IPS DF 4.7 (cell line): ENCODE data around the gene CCBE1.

Experiments
- DNase-seq: peaks from one replicate; pipeline ENCODE4 v3.0.0-alpha.2; 2013; ENCODE audit warnings: low spot score; ENCODE audit errors: extremely low read depth

The CCBE1 gene

DNA sequence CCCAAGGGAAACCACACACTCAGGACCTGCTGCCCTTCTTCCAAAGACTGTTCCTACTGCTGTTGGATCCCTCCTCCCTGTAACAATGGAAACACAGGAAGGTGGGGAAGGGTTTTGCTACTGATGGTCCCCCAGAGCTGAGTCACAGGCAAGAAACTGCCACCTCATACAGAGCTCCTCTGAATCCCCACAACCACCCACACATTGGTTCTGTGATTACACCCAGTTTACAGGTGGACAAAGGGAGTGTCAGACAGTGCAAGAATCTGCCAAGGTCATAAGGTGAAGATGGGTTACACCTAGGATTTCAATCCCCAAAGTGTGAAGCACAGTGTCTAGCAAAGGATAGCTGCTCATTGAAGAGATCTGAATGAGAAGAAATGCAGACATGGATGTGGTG lies 196.5 kb downstream of the CCBE1 start:
- no peak for DNase-seq

DNA sequence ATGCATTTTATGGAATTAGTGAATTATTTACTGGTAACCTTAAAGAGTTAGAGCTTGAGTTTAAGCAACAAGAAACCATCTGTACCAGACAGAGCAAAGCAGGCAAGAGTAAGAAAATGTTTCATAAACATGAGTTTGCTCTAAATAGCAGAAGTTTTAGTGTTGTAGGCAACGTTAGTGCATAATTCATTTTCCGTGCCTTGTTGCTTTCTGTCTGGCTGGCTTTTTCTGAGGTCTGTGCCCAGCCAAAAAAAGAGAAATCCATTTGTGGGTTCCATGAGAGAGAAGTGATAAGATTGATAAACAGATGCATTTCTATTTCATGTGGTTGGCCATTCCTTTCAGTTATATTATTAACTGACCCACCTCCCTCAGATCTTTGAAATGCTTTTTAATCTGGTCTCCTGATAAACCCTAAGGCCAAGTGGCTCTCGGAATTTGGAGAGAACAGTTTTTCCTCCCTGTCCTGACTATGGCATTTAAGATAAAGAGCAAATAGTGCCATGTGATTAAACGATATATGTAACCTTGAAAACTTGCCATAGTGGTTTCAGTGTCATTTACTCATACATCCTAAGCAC lies 198.6 kb downstream of the CCBE1 start:
- no peak for DNase-seq

DNA sequence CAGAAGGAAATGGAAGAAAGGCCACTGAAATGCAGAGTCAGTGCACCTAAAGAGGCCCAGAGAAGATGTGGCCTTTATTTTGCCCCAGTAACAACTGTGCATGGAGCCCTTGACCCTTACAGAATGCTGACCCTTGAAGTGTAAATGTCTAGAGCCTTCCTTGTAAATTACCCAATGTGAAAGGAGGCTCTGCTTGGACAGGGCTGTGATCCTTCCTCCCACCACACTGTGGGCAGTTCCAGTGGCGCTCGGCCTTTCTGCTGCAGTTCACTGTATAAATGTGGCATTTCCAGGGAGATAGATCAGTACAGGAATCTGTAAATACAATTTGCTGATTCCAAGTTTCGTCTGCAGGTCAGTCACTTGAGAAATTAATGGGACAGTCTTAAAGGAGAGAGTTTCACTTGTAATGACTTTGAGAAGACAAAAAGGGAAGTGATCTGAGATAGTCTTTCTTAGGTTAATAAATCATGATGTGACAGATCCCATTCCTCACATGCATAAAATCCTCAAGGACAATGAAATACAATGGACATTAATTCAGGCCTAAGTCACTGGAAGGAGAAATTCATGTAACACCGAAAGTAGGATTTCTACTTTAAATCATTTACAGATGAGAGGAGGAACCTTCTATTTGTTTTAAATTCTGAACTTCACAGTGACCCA lies 204.3 kb downstream of the CCBE1 start:
- DNase-seq, result no peak

DNA sequence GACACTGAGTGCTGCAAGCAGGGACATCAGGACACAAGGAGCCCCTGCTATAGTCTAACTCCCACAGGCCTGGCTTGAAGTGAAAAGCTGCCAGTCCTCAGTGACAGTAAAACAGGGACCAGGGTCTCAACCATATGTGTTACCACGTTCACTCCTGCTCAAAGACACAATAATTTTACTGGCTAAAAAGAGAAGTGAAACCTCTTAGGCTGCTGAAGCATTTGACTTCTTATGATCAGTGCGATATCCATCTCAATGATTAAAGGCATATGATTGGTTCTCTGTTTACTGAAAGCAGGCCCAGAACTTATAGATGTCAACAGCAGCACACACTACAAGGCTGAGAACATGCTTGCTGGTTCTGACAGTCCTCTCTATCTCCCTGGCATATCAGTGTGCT lies 208.3 kb downstream of the CCBE1 start:
- DNase-seq, result no peak

DNA sequence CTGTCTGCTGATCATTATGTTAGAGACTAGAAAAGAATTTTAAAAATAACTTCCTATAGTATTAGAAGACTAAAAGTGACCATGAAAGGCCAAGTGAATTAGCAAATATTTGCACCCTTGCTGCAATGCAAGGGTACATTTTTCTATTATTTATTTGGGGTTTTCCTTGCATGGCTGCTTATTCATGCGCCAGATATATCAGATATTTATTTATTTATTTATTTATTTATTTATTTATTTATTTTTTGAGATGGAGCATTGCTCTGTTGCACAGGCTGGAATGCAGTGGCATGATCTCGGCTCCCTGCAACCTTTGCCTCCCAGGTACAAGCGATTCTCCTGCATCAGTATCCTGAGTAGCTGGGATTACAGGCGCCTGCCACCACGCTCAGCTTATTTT lies 211.8 kb downstream of the CCBE1 start:
- no peak for DNase-seq

DNA sequence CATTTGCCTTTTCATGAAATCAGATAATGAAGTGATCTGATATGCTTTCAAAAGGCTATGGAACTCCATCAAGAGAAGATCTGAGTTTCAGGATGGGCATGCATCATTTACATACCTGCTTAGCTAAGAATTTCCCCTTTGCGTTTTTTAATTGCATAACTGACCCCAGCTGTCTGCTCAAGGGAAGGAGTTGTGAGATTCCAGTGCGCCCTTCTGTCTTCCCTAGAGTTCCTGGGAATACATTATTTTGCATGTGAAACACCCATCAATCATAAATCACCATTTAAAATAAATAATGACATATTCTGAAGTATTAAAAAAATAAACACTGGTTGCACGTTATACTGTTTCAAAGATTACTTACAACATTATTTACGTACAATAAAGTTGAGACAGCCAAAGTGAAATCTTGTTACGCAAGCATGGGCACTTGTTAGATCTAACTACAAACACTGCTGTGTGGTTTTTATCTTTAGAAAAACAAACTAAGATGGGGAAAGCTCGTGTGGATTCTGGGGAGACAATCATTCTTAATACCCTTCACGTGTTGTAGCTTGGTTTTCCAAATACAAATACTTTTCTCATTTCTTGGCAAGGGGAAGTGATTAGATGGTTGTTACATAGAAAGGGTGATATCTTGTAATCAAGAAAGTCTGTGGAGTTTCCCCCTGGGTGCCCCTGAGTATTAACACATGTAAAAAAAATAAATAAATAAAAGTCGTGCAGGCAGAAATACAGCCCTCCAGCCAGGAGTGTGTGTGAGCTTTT lies 212.5 kb downstream of the CCBE1 start:
- no peak for DNase-seq

DNA sequence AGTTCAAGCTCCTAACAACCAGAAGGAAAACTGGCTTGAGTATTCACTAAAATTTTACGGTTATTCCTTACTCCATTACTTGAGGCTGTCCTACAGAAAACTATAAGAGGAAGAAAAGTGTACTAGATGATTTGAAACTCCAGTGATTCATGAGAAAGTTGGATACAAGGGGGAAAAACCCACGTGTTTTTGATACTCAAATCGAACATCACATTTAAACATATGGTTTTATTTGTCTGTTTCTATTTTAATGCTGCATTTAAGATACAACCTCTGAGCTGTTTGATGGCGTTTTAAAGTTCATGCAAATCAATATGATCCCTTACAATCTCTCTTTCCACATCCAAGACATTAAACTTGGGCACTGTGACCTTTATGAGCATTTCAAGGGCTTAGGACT lies 213.1 kb downstream of the CCBE1 start:
- DNase-seq, result no peak

DNA sequence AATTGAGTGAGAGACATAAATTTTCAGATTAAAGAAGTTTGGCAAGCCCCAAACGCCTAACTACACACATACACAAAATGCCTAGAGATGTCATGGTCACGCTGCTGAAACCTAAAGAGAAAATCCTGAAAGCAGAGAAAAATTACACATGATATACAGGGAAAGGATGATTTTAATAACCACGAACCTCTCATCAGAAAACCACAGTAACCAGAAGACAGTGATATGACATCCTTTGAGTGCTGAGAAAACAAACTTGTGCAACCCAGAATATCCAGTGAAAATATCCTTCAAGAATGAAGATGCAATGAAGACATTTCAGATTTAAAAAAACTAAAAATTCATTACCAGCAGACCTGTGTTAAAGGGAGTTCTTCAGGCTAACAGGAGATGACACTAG lies 215.8 kb downstream of the CCBE1 start:
- no peak for DNase-seq

DNA sequence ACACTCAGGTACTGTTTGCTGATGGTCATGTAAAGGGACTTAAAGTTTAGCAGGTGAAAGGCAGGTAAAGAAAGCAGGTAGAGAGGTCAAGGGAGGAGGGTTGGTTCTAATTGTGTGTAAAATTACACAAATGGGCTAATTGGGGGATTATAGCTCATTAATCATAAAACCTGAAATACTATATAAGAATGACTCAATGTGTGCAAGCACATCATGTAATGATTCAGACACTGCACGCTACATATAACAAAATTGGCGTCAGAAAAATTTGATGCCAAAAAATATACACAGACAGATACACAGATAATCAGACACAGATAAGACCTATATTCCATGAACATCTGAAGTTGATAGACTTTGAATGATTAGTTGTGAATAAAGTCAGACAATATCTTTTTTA lies 217.4 kb downstream of the CCBE1 start:
- no peak for DNase-seq

DNA sequence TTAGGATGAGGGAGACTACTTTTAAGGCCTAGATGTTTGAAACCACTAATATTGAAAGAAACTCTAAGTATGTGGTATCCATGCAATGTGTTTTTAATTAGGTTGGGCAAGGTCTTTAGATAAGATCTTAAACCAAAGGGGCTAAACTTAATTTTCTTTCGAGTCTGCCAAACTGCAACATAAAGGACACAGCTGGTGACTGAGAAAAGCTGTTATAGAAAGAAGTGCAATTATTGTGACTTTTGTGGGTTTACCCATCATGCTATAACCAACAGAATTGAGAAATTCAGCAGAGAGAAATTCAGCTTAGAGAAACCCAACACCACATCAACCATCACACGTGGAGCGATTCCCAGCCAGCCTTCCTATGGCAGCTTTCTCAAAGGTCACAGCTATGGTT lies 218.6 kb downstream of the CCBE1 start:
- no peak for DNase-seq

DNA sequence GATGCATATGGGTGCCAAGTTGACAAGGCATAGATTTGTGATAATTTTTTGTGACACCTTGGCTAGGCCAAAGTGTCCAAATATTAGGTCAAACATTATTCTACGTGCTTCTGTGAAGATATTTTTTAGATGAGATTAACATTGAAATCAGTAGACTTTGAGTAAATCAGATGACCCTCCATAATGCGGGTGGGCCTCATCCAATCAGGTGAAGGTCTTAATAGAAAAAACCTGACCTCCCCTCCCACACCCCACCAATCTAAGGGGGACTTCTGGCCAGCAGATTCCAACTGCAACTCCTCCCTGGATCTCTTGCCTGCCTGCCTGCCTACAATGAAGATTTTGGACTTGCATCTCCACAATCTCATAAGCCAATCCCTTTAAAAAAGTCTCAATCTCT lies 219.4 kb downstream of the CCBE1 start:
- no peak for DNase-seq

DNA sequence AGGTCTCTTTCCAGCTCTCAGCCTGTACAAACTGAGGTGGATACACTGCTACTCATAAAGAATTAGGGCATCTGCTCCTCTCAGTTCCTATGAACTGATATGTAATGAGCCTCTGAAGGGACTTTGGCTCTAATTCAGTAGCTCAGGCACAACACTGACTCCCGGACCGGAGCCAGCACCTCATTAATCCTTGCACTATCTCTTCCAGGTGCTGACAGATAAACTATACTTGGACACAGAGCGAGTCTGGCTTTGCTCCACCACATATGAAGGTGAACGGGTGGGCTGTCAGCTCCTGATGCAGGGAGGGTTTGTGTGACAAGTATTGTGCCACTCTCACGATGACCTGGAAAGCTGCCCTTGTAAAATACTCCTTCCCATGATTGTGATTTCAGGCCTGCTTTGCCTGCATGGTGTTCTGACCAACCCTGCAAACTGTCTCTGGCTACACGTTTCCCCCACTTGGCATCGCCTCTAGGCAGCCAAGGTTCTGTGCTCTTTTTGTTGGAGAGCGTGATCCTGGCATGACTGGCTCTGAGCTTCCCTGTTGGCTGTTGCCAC lies 226.6 kb downstream of the CCBE1 start:
- no peak for DNase-seq

DNA sequence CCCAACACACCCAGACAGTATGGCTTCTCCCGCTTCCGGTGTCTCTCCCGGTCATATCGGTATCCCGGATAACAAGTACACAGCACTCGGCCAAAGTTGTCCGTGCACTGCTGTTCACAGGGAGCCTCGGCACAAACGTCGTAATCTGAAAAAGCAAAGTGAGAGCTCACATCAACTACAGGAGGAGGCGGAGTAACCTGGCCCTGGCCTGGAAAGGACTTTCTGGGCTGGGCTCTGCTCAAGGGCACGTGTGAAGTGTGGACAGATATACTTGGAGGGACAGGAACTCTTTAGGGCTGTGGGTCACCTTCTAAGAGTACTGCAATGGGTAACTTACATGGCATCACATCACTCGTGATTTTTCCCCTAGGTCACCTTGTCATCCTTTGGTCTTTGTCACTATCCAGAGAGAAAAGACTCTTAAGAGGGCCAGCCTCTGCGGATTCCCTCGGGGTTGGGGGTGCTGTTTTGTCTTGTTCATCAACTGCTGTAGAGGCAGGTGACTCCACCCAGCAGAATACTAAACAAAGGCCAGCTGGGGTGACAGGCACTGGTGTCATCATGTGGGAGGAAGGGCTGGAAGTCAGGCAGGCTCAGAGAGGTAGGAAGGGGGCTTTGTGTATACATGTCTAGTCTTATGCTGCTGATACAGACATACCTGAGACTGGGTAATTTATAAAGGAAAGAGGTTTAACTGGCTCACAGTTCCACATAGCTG lies 227.6 kb downstream of the CCBE1 start:
- no peak for DNase-seq

DNA sequence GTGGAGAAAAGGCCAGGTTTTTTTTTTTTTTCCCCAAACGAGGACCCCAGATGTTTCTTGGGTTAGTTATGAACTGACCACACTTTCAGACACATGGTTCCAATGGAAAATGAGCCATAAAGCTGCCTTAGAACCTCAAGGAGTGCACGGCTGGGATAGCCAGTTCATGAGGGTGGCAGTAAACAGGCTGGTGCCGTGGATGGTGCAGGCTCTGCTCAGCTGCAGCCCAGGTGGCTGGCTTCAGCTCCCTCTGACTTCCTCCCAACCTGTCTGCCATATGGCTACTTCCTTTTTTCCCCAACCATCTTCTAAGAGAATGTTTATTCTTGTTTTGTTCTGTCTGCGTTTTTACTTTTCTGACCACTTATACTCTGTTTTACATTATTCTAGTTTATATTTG lies 228.4 kb downstream of the CCBE1 start:
- DNase-seq, result no peak

DNA sequence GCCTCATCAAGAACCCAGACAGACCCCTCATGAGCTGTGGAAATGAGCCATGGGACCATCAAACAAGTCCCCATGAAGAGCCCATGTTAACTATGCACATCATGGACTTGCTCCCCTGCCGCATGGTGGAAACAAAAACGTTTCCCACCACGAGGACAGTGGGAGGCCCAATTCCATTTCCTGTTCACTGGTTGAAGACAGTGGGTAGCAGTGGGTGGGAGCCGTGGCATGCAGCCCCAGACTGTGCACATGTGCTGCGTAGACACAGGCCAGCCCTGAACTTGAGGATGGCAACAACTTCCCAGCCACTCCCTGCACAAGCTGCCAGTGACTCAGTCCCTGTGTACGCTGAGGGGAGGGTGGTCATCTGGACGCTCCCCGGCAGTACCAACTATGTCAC lies 229.7 kb downstream of the CCBE1 start:
- DNase-seq, result no peak

DNA sequence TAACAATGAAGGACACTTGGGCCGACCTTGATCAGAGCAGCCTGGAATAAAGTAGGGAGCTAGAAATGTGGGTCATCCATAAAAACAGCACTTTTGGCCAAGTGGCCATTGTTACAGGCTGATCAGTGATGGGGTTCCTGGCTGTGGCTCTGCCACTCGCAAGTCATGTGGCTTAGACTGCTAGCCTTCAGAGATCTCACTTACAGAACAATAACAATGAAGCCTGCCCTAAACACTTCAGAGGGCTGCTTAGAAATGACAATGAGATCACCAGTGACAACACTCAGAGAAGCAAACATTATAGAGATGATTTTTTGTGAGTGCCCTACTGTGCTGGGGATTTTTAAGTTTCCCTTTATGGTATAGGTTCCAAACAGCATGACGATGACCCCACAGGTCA lies 230.2 kb downstream of the CCBE1 start:
- no peak for DNase-seq

DNA sequence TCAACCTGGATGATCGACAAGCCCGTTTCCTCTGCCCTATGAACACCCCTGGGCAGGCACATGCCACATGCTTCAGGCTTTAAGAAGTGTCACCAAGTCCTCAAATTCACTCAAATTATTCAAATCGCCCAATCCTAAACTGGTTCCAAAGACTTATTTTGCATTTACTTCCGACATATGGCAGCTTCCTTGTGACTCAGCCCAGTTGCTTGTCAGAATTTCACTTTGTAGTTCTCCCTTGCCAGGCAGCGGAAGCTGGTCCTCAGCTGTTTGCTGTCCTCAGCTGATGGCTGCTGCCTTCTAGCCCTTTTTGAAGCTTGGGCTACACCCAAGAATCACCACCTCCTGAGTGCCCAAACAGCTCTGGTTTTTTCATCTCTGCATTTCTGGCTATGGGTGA lies 232.7 kb downstream of the CCBE1 start:
- DNase-seq, result no peak

DNA sequence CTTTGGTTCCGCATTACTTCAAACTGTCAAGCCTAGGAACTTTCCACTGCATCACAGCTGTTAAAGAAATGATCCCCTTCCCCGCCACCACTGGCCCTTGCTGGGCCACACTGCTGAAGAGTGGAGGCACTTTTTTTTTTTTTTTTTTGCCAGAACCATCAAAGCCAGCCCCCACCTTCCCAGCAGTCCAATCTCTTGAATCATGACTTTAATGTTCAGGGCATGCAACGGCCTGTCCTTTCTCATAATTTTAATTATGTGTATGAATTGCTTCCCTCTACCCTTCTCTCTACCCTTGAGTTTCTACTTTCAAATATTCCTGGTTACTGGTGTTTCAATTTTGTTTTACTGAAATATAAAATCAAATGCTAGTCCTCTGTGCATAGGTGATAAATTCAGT lies 236.1 kb downstream of the CCBE1 start:
- DNase-seq, result no peak

DNA sequence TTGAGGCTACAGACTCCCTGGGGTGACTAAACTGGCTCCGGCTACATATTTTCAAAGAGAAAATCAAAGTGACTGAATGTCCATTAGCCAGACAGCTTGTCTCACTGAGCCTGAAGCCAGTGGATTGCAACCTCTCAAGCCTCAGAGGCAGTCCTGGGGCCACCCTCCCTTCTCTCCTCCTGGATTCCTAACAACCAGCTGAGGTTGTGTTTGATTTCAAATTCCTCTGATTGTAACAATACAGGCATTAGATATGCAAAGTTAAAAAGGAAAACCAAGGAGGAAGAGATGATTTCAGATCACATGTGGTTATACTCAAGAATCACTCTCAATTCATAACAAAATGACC lies 237.2 kb downstream of the CCBE1 start:
- no peak for DNase-seq

DNA sequence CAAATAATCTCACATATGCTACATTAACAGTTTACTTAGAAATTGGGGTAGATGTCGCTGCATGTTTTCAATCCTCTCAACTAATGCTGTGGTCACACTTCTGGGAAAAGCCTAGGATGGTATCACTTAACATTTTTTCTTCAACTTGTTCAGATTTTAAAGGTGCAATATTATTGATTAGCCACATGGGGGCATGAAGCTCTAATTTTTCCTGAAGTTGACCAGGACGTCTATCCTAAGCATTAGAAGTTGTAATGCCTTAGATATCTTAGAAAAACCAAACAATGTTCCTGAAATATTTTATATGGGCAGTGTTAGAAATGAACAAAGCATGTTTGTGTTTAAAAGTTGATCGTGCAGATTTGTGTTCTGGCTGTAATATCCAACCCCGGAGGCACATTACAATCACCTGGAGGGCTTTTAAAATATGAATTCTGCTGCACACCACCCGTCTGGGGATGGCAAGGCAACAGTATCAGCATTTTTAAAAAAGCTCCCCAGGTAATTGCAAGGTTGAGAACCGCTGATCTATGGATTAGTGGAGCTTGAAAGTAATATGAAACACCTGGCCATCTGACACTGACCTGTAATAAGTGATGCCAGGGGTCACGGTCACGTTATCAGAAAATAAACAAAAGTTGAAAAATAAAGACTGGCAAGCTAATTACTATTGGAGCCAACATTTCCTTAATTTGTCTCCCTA lies 237.7 kb downstream of the CCBE1 start:
- DNase-seq, result no peak

DNA sequence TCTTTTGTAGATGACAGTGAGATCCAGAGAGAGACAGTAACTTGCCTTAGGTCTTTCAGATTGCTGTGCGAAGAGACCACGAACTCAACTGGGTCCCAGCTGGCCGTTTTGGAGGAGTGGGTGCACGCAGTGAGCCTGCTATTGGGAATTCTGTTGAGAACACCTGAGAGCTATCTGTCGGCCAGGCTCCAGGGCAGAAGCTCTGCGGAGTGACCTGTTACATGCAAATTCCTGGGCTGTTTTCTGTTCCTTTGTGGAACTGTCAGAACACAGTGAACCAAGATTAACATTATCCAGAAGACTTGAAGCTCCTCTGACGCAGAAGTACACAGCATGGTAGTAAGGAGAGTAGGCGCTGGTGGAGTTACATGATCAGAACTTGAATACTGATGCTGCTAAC lies 238.6 kb downstream of the CCBE1 start:
- no peak for DNase-seq
